GM12891 (cell line): Measurements from ENCODE around the gene CFH.

Experiments used
- POLR2A ChIP-seq: IDR thresholded peaks from 2 replicates; pipeline ENCODE4 v1.6.1; 2011; ENCODE audit warnings: low read depth, low read length, control low read depth
- POLR2AphosphoS5 ChIP-seq: IDR thresholded peaks from 2 replicates; pipeline ENCODE4 v1.6.1; 2011; ENCODE audit warnings: low read depth, low read length, control low read depth
- TAF1 ChIP-seq: IDR thresholded peaks from 2 replicates; pipeline ENCODE4 v1.6.1; 2011; ENCODE audit warnings: low read depth, low read length, control low read depth

GRCh38 chr1:196654271-196654670 lies 2.4 kb downstream of the CFH start:
- TF ChIP-seq POLR2A: no peak
- TF ChIP-seq POLR2AphosphoS5: no peak
- TF ChIP-seq TAF1: no peak
